Activated T-helper 2 cell treated with anti-CD3 and anti-CD28 coated beads, Interferon-gamma antibody, Interleukin-2, Interleukin-4, amounts not matched to agents 10 μg/mL and 5 μg/mL and 100 μg/mL, durations not matched to agents 14 hours and 24 hours and 36 hours (primary cell): ENCODE measurements around the gene PTPN2. TPM values are rescaled to one million over a fixed set of nuclear protein-coding genes. Genes with fewer than 3 reads are reported as not detected.

Source experiments
- DNase-seq: peaks from one replicate; pipeline ENCODE4 v3.0.0; 2021; ENCODE audit warnings: low spot score
- H3K27ac Mint-ChIP-seq: one replicate; pipeline ENCODE4 v1.8.0; 2021; ENCODE audit warnings: mixed read lengths
- H3K27me3 Mint-ChIP-seq: one replicate; pipeline ENCODE4 v1.8.0; 2021; ENCODE audit warnings: low read depth, mixed read lengths
- H3K36me3 Mint-ChIP-seq: one replicate; pipeline ENCODE4 v1.8.0; 2021; ENCODE audit warnings: low read depth, mixed read lengths
- H3K4me1 Mint-ChIP-seq: one replicate; pipeline ENCODE4 v1.8.0; 2021; ENCODE audit warnings: low read depth, mixed read lengths
- H3K4me3 Mint-ChIP-seq: one replicate; pipeline ENCODE4 v1.8.0; 2021; ENCODE audit warnings: low read depth, mild to moderate bottlenecking, moderate library complexity, mixed read lengths
- H3K9me3 Mint-ChIP-seq: one replicate; pipeline ENCODE4 v1.8.0; 2021; ENCODE audit warnings: mixed read lengths
- intact Hi-C: fragments of 100-400 bp; cut with micrococcal nuclease; formaldehyde crosslinking; loops from one replicate; pipeline ENCODE4 v1.15.1; 2023
- total RNA-seq: library from RNA; stranded (reverse); gene quantifications from 2 replicates; pipeline ENCODE4 v1.2.3, GENCODE V29; 2022

Gene PTPN2
- total RNA-seq, 1 donor from 2014 or later, result 60.6 TPM

GRCh38 chr18:12862874-12863482, 21.1 kb downstream of the PTPN2 start:
- intact Hi-C loops, result loop anchor here (2.0 kb wide), 1 partner anchor 18 kb away; no protein-coding TSS in a partner anchor
- Mint-ChIP-seq H3K27me3 (no peaks in the 10 kb centered on the region), H3K27ac (no peak overlapping the region), H3K4me1 (peaks cover 49% of the 10 kb centered on the region), H3K36me3 (peaks cover 19% of the 10 kb centered on the region), H3K4me3 (no peak overlapping the region), H3K9me3 (no peaks in the 10 kb centered on the region)
- no peak for DNase-seq

GRCh38 chr18:12862467-12862866, 21.6 kb downstream of the PTPN2 start:
- Mint-ChIP-seq H3K36me3 (peaks cover 18% of the 10 kb centered on the region), H3K4me3 (no peak overlapping the region), H3K27me3 (no peaks in the 10 kb centered on the region), H3K9me3 (no peaks in the 10 kb centered on the region), H3K27ac (no peak overlapping the region), H3K4me1 (peaks cover 48% of the 10 kb centered on the region)
- no peak for DNase-seq
- intact Hi-C loops, result loop anchor here (2.0 kb wide), 1 partner anchor 18 kb away; no protein-coding TSS in a partner anchor

- peaks cover 54% of the 10 kb centered on the region for H3K4me1 Mint-ChIP-seq
- no peak overlapping the region for H3K4me3 Mint-ChIP-seq
- no peak for DNase-seq
- no peak overlapping the region for H3K27ac Mint-ChIP-seq
- H3K9me3 Mint-ChIP-seq, result no peaks in the 10 kb centered on the region
- H3K27me3 Mint-ChIP-seq, result no peaks in the 10 kb centered on the region
- H3K36me3 Mint-ChIP-seq, result peaks cover 22% of the 10 kb centered on the region
- intact Hi-C loops, result loop anchor here (2.0 kb wide), 1 partner anchor 19 kb away; no protein-coding TSS in a partner anchor
These were observed 22.4 kb downstream of the PTPN2 start for GRCh38 chr18:12861637-12862036.

- no peak overlapping the region for H3K27ac Mint-ChIP-seq
- H3K9me3 Mint-ChIP-seq, result no peaks in the 10 kb centered on the region
- no peak for DNase-seq
- intact Hi-C loops, result no loop called here
- peaks cover 62% of the 10 kb centered on the region for H3K4me1 Mint-ChIP-seq
- no peak overlapping the region for H3K4me3 Mint-ChIP-seq
- H3K27me3 Mint-ChIP-seq, result no peaks in the 10 kb centered on the region
- H3K36me3 Mint-ChIP-seq, result peaks cover 32% of the 10 kb centered on the region
These were observed 23.5 kb downstream of the PTPN2 start for GRCh38 chr18:12860530-12860929.

- intact Hi-C loops, result no loop called here
- H3K27me3 Mint-ChIP-seq, result no peaks in the 10 kb centered on the region
- H3K9me3 Mint-ChIP-seq, result no peaks in the 10 kb centered on the region
- peaks cover 67% of the 10 kb centered on the region for H3K4me1 Mint-ChIP-seq
- peak overlapping the region; percentile 29 for H3K27ac Mint-ChIP-seq
- H3K4me3 Mint-ChIP-seq, result no peak overlapping the region
- peaks cover 46% of the 10 kb centered on the region for H3K36me3 Mint-ChIP-seq
- DNase-seq, result no peak
These were observed 25.0 kb downstream of the PTPN2 start for GRCh38 chr18:12858991-12859390.

GRCh38 chr18:12857991-12858544, 26.0 kb downstream of the PTPN2 start:
- Mint-ChIP-seq H3K27ac (no peak overlapping the region), H3K4me1 (peaks cover 68% of the 10 kb centered on the region), H3K9me3 (no peaks in the 10 kb centered on the region), H3K27me3 (no peaks in the 10 kb centered on the region), H3K36me3 (peaks cover 55% of the 10 kb centered on the region), H3K4me3 (no peak overlapping the region)
- no peak for DNase-seq
- intact Hi-C loops, result loop anchor here (1.0 kb wide), 1 partner anchor 19 kb away; no protein-coding TSS in a partner anchor

- Mint-ChIP-seq H3K4me3 (peak overlapping the region; percentile 24), H3K9me3 (no peaks in the 10 kb centered on the region)
These were observed 26.7 kb downstream of the PTPN2 start for GRCh38 chr18:12857215-12857905.

GRCh38 chr18:12855916-12856315, 28.1 kb downstream of the PTPN2 start:
- Mint-ChIP-seq H3K27me3 (no peaks in the 10 kb centered on the region), H3K36me3 (peaks cover 65% of the 10 kb centered on the region), H3K4me1 (peaks cover 58% of the 10 kb centered on the region), H3K9me3 (no peaks in the 10 kb centered on the region), H3K27ac (no peak overlapping the region), H3K4me3 (no peak overlapping the region)
- intact Hi-C loops, result no loop called here
- DNase-seq, result no peak

More at GRCh38 chr18:12857215-12857905, 26.7 kb downstream of the PTPN2 start:
- Mint-ChIP-seq H3K27me3 (no peaks in the 10 kb centered on the region), H3K27ac (peak overlapping the region; percentile 39), H3K4me1 (peaks cover 64% of the 10 kb centered on the region), H3K36me3 (peaks cover 62% of the 10 kb centered on the region)
- no peak for DNase-seq
- intact Hi-C loops, result loop anchor here (1.0 kb wide), 1 partner anchor 18 kb away; no protein-coding TSS in a partner anchor

GRCh38 chr18:12852566-12853315, 31.3 kb downstream of the PTPN2 start:
- H3K36me3 Mint-ChIP-seq, result peaks cover 71% of the 10 kb centered on the region
- no peak overlapping the region for H3K27ac Mint-ChIP-seq
- intact Hi-C loops, result no loop called here

GRCh38 chr18:12851716-12852115, 32.3 kb downstream of the PTPN2 start:
- H3K27ac Mint-ChIP-seq, result no peak overlapping the region
- no peak overlapping the region for H3K4me3 Mint-ChIP-seq
- H3K9me3 Mint-ChIP-seq, result no peaks in the 10 kb centered on the region
- peaks cover 49% of the 10 kb centered on the region for H3K4me1 Mint-ChIP-seq
- H3K27me3 Mint-ChIP-seq, result no peaks in the 10 kb centered on the region
- peaks cover 74% of the 10 kb centered on the region for H3K36me3 Mint-ChIP-seq
- no peak for DNase-seq
- intact Hi-C loops, result no loop called here

More at GRCh38 chr18:12852566-12853315, 31.3 kb downstream of the PTPN2 start:
- H3K9me3 Mint-ChIP-seq, result no peaks in the 10 kb centered on the region
- no peak overlapping the region for H3K4me3 Mint-ChIP-seq
- H3K4me1 Mint-ChIP-seq, result peaks cover 52% of the 10 kb centered on the region
- H3K27me3 Mint-ChIP-seq, result no peaks in the 10 kb centered on the region
- DNase-seq, result no peak

GRCh38 chr18:12849548-12849947, 34.5 kb downstream of the PTPN2 start:
- Mint-ChIP-seq H3K36me3 (peaks cover 75% of the 10 kb centered on the region), H3K4me3 (no peak overlapping the region), H3K27ac (no peak overlapping the region), H3K4me1 (peaks cover 51% of the 10 kb centered on the region), H3K27me3 (no peaks in the 10 kb centered on the region), H3K9me3 (peaks cover 5% of the 10 kb centered on the region)
- intact Hi-C loops, result no loop called here
- no peak for DNase-seq

GRCh38 chr18:12848405-12848804, 35.6 kb downstream of the PTPN2 start:
- H3K9me3 Mint-ChIP-seq, result peaks cover 5% of the 10 kb centered on the region
- no peak for DNase-seq
- no peak overlapping the region for H3K27ac Mint-ChIP-seq
- intact Hi-C loops, result no loop called here
- H3K36me3 Mint-ChIP-seq, result peaks cover 77% of the 10 kb centered on the region
- H3K27me3 Mint-ChIP-seq, result no peaks in the 10 kb centered on the region
- no peak overlapping the region for H3K4me3 Mint-ChIP-seq
- H3K4me1 Mint-ChIP-seq, result peaks cover 54% of the 10 kb centered on the region
